CMK (cell line): ENCODE data around the gene SHISAL1.

Experiments used
- DNase-seq: peaks from one replicate; pipeline ENCODE4 v3.0.0-alpha.2; 2010; ENCODE audit warnings: low read depth

SHISAL1 gene

GRCh38 chr22:44312766-44313165 is at the start of gene SHISAL1:
TSS of gene SHISAL1 (minus strand) at chr22:44312951. CDS start at chr22:44300945, 12,006 bp downstream.
- DNase-seq, result no peak

- no peak for DNase-seq
These were observed 48.8 kb upstream of the SHISAL1 start for GRCh38 chr22:44361391-44362126.

GRCh38 chr22:44360668-44361381 is 48.1 kb upstream of the SHISAL1 start:
- DNase-seq, result no peak

- no peak for DNase-seq
These were observed 47.5 kb upstream of the SHISAL1 start for GRCh38 chr22:44360306-44360667.

GRCh38 chr22:44359496-44360110 is 46.9 kb upstream of the SHISAL1 start:
- no peak for DNase-seq

- no peak for DNase-seq
These were observed 46.1 kb upstream of the SHISAL1 start for GRCh38 chr22:44358709-44359440.

GRCh38 chr22:44357966-44358465 is 45.3 kb upstream of the SHISAL1 start:
- no peak for DNase-seq

GRCh38 chr22:44357296-44357965 is 44.7 kb upstream of the SHISAL1 start:
- DNase-seq, result no peak

- DNase-seq, result no peak
These were observed 42.9 kb upstream of the SHISAL1 start for GRCh38 chr22:44355716-44356070.

GRCh38 chr22:44354288-44354687 is 41.5 kb upstream of the SHISAL1 start:
- no peak for DNase-seq

GRCh38 chr22:44353041-44353440 is 40.3 kb upstream of the SHISAL1 start:
- no peak for DNase-seq

- no peak for DNase-seq
These were observed 39.8 kb upstream of the SHISAL1 start for GRCh38 chr22:44352378-44353035.

GRCh38 chr22:44351685-44352377 is 39.1 kb upstream of the SHISAL1 start:
- DNase-seq, result no peak

GRCh38 chr22:44351037-44351436 is 38.3 kb upstream of the SHISAL1 start:
- no peak for DNase-seq

GRCh38 chr22:44349594-44349993 is 36.8 kb upstream of the SHISAL1 start:
- DNase-seq, result no peak

- DNase-seq, result no peak
These were observed 36.3 kb upstream of the SHISAL1 start for GRCh38 chr22:44348971-44349560.

- no peak for DNase-seq
These were observed 34.8 kb upstream of the SHISAL1 start for GRCh38 chr22:44347549-44347948.

GRCh38 chr22:44347080-44347479 is 34.3 kb upstream of the SHISAL1 start:
- DNase-seq, result no peak

GRCh38 chr22:44345872-44346271 is 33.1 kb upstream of the SHISAL1 start:
- DNase-seq, result no peak

- DNase-seq, result no peak
These were observed 31.7 kb upstream of the SHISAL1 start for GRCh38 chr22:44344407-44344806.
